Effector CD8-positive, alpha-beta T cell (primary cell): ENCODE results near the gene AZIN2.

Experiments
- DNase-seq: peaks from one replicate; lab custom pipeline; 2025; lab: John Stamatoyannopoulos, UW

Gene AZIN2

GRCh38 chr1:33152685-33153432 is 71.9 kb downstream of the AZIN2 start:
- no peak for DNase-seq

DNA sequence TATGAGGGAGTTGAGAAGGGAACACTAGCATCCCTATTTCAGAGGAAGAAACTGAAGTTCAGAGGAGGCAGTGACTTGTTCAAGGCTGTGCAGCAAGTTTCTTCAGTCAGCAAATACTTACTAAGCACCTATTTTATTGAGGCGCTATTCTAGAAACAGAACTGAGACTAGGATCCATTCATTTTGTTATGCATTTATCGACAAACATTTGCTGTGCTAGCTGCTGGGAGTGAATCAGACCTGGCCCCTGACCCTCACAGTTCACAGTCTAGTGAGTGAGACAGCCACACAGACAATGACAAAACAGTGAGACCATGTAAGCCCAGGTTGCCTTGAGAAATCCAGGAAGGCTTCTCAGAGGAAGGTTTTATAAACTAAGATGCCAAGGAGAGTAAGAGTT is 72.7 kb downstream of the AZIN2 start:
- no peak for DNase-seq

DNA sequence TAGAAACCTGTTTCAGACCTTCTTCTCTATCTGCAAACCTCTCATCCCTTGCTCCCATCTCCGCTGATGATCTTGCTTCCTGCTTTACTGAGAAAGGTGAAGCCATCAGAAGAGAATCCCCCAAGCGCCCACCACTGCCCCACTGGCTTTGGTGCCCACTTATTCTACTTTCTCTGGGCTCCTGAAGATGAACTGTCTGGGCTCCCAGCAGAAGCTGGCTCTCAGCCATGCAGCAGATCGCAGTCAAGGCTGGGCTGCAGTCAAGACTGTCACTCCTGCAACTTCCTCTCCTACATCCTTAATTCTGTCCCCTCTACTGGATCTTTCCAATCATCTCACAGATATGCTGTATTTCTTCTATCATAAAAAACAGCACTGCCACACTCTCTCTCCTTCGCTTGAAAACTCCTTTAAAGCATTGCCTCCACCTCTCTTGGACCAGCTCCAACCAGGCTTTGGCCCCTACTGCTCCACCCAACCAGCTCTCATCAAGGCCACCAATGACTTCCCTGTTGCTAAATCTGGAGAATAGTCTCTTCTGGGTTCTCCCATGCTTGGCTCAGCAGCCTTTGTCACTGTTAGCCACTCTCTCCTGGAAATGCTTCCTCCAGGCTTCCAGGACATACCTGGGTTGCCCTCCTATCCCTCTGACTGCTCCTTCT is 75.1 kb downstream of the AZIN2 start:
- DNase-seq, result no peak

DNA sequence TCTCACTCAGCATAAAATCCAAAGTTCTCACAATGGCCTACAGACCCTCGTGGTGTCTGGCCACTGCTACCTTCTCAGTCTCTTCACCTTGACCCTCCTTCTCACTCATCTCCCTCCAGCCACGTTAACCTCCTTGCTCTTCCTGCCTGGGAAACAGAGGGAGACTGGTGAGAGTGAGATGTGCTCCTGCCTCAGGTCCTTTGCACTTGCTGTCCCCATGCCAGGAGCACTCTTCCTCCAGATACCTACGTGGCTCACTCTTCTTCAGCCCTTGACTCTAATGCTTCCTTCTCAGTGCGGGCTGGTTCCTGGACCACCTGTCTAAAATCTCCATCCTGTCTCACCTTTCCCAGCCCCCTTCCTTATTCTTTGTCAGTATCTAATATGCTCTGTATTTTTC is 76.2 kb downstream of the AZIN2 start:
- no peak for DNase-seq

- no peak for DNase-seq
These were observed 77.4 kb downstream of the AZIN2 start for GRCh38 chr1:33158366-33158765.

DNA sequence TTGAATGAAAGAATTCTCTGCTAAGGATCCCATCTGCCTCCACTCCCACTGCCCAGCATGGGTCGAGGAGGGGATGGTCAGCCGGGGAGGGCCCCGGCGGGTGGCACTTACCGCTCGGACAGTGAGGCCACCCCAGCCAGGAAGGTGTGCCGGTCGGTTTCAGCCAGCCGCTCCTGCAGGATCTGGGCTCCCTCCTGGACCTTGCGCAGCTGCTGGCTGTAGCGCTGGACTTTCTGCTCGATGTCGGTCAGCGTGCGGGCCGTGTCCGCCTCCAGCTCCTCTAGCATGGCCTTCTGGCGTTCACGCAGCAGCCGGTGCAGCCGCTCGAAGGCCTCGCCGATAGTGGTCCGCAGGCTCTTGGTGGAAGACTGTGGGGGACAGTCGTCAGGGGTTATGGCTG is 78.6 kb downstream of the AZIN2 start:
- no peak for DNase-seq

GRCh38 chr1:33161061-33161681 is 80.2 kb downstream of the AZIN2 start:
- DNase-seq, result no peak

DNA sequence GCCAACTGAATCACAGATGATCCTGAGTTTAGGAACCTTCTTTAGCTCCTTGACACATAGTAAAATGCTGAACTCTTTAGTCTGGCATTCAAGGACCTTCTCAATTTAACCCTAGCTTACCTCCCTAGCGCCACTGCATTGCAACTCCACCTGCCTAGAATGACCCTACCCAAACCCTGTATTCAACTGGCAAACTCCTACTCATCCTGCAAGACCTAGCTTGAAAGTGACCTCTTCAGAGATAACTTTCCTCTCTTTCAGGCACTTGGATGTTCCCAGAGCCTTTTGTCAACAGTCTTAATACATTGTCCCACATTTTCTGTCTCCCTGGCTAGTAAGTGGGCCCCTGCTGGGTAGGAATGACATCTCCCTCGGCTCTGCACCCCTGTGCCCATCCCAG is 81.2 kb downstream of the AZIN2 start:
- DNase-seq, result no peak

GRCh38 chr1:33163621-33164519 is 82.9 kb downstream of the AZIN2 start:
- no peak for DNase-seq

DNA sequence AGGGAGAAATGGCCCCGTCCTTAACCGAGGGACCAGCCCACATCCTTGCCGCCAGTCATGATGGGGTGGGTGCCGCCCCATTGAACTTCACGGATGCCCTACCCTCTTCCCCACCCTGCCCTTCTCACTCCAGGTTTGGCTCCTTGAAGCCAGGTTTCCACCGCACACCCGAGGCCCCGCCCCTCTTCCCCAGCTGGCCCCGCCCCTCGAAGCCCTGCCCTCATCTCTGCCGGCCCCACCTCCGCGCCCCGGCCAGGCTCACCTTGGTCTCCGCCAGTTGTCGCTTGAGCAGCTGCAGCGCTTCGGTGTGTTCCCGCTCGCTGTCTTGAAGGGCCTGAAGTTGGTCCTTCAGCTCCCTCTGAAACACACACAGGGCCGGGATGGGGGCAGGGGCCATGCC is 84.3 kb downstream of the AZIN2 start:
- DNase-seq, result no peak

DNA sequence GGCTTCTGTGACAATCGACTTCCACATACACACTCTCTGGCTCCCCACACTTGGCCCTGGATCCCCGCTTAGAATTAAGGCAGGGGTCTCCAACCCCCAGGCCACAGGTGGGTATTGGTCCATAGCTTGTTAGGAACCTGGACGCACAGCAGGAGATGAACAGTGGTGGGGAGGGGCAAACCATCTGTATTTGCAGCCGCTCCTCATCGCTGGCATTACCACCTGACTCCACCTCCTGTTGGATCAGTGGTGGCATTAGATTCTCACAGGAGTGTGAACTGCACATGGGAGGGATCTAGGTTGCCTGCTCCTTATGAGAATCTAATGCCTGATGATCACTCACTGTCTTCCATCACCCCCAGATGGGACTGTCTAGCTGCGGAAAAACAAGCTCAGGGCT is 84.9 kb downstream of the AZIN2 start:
- DNase-seq, result no peak

DNA sequence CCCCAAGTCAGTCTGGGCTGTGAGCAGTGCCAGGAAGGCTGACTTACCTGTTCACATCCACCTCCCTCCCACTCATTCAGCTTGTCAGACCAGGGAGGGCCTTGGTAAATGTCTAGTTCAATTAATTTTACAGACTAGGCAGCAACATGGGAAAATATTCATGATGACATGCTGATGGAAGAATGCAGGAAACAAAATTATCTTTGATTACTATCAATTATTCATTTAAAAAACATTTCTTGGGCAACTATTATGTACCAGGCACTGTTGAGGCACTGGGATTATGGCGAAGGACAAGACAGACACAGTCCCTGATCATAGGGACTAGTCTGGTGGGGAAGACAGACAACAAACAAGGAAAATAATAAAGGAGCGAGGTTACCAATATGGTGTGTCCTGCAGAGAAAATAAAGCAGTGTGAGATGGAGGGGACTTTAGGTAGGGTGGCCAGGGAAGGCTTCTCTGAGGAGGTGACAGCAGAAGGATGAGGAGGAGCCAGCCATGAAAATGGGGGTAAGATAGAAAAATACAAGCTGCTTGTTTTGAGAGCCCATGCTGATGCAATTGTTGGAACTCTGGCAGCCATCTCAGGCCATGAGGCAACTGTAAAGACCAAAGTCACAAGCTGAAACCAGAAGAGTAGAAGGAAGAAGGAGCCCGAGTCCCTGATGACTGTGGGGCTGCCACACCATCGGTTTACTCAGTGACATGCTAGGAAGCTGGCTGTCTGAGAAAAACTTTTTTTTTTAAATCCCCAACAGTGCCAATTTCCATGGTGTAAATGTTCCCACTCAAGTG is 86.9 kb downstream of the AZIN2 start:
- no peak for DNase-seq

- DNase-seq, result no peak
These were observed 87.8 kb downstream of the AZIN2 start for GRCh38 chr1:33168556-33169289.

DNA sequence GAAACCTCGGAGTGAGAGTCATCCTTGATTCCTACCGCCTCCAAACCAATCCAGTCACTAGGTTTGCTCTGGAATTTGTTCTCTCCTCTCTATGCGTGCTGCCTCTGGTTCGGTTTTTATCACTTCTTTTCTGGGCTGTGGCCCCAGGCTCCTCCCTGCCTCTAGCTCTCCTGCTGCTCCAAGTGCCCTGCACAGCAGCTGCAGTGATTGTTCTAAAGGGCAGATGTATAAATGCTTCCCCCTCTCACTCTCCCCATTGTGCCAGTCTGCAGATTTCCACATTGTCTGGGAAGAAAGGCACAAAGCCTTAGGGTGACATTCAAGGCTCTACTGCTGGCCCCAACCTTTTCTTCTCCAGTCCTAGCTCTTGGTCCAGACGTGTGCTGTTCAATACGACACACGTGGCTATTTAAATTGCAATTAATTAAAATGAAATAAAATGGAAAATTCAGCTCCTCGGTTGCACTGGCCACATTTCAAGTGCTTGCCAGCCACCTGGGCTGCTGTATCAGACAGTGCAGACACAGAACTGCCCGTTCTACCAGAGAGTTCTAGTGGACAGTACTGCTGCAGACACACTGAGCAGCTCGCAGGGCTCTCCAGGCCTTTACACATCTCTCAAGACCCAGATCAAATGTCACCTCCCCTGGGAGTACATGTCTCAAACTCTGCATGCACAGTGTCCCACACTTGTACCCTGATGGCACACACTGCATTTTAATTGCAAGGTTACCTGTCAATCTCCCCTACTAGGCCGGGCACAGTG is 88.5 kb downstream of the AZIN2 start:
- DNase-seq, result no peak
